ENCODE results near the gene PACRG.

The PACRG gene

DNA sequence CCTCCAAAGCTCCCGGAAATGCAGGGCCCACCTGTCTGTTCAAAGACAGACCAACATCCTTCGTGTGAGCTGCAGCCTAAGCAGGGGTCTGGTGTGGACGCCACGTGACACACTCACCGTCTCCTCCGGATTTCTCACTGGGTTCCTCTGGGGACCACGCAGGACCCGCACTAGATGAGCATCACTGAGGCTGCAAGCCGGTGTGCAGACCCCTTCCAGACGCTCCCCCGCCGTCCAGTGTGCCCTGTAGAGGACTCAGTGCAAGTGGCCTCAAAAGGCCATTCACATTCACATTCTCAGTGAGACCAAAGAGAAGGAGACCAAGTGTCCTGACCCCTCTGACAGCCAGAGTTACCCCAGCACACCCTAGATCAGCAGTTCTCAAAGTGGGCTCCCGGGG lies 595.5 kb downstream of the PACRG start:
- no peak for DNase-seq

DNA sequence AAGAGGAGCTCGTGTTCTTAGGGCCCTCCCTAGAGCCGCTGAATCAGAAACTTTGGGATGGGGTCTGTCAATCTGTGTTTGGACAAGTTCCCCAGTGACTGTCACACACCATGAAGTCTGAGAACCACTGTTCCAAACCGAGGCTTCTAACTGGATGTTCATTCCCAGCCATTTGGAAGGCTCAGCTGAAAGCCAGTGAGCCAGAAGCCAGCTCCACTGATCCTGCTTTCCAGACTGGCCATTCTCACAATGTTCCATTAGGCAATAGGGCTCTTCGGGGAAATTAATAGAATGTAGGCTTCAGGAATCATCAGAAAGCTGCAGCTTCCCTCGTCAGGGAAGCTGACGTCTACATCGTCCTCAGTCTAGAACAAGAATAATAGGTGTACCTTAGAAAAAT lies 595.9 kb downstream of the PACRG start:
- DNase-seq: no peak

DNA sequence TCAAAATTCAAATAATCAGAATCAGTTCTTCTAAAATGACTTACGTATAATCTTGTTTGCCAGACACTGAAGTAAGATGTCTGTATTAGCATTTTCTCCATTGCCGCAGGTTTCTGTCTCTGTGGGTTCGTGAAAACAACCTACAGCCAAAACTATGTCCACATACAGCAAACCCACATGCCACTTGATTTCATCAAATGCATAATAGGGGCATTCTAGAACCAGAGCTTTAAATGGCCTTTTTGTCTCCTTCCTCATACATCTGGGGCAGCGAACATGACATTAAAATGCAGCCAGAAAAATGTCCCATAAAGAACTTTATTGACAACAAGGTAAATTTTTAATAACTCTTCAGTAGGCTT lies 596.5 kb downstream of the PACRG start:
- no peak for DNase-seq

DNA sequence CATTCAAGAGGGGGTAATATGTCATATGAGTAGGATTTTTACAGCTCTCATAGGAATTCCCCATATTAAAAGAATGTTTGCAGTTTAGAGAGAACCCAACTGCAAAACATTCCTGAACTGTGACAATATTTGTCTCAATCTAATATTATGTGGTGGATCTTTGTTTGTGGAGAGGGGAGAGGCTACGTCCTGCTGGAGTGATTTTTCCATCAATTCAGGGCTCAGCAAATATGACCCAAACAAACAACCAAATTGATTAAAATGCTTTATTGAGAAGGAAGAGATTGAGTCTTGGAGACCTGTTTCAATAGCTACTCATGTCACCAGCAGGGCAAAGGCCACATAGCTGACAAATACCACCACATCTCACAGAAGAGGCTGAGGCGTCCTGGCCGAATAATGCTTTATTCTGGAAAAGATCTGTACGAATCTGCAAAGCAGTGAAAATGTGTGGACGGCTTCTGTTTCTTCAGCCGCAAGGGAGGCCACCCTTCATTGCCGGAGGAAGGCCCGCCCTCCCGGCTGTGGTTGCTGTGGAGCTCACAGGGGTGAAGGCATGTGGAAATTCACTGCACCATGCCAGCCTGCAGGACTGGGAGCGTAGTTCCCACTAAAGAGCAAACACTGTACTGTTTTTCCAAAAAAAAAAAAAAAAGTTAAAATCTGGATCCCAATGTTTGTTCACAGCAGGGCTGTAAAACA lies 597.1 kb downstream of the PACRG start:
- no peak for DNase-seq

DNA sequence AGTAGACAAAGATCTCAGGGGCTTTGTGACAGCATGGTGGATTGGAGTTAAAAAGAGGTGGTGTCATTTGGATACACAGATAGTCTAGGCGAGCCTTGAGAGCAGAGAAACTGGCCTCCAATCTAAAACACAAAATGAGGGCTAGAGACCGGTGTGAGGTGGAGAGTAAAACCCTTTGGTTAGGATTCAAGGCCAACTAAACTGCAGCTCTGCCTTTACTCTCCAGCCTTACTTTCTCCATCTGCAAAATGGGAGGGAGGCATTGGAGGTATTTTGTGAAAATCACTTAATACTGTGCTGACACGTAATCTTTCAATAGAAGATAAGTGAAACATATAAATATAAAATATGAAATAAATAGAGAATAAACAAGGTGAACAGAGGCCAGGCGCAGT lies 597.6 kb downstream of the PACRG start:
- no peak for DNase-seq

DNA sequence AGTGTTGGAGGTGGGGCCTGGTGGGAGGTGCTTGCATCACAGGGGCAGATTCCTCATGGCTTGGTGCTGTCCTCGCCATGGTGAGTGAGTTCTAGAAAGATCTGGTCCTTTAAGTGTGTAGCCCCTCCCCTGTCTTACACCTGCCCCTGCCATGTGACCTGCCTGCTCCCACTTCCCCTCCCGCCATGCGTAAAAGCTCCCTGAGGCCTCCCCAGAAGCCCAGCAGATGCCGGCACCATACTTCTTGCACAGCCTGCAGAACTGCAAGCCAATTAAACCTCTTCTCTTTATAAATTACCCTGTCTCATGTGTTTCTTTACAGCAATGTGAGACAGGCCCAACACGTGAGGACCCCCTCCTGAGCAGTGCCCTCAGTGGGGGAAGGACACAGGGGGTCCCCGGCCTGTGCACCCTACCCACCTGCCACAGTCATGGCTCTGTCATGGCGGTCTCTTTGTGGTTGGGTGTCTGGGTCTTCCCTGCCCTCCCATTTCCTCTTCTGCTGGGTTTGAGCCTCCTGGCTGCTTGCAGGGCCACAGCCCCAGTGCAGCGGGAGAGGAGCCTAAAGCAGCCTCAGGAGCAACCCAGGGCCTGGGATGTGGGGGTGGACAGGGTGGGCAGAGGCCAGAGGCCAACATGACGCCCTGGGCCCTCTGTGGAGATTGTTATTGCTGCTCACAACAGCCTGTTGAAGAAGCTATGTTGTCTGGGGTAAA lies 599.5 kb downstream of the PACRG start:
- no peak for DNase-seq

DNA sequence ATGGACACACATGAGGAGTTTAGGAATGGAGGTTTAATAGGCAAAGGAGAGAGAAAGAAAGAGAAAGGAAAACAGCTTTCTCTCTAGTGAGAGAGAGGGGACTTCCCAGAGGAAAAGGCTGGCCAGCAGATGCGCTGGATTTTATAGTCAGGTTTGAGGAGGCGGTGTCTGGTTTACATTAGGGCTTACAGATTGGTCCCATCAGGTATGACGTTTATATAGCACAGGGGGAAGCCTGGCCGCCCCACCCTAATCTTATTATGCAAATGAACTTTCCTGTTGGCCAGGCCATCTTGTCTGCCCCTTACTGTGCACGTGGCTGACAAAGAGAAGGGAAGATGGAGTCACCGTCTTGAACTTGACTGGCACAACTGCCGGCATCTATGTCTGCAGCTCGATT lies 600.1 kb downstream of the PACRG start:
- DNase-seq: no peak

DNA sequence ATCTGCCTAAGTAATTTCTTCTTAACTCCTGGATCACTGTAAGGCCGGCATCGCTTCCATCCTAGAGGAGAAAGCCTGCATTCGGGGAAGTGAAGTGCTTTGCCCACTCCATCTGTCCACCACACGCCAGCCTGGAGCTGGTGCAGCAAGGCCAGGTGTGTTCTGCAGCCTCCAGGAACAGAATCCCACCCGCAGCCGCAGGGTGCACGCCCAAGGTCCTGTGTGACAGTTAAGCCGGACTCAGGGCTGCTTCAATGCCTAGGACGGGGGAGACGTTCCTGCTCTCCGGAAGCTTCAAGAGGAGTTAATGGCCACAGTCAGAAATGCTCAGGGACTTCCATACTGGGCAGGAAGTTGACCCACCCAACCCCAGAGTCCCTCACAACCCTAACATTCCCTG lies 600.6 kb downstream of the PACRG start:
- no peak for DNase-seq

DNA sequence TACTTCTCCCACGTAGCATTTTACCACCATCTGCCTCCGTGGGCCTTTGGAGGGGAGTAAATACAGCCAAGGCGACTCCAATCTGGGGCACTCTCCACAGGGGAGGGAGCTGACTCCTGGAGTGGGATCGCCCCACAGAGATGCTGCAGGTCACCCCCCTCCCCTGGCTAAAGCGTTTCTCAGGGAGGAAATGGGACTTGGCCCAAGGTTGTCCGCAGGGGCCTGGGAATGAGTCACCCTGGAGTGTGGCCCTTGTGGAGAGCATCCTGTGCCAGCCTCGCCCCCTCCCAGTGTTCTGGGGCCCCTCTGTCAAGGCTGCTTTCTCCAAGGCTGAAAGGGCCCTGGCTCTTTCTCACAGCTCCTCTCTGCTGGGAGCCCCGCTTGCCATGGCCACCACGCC lies 602.2 kb downstream of the PACRG start:
- no peak for DNase-seq

DNA sequence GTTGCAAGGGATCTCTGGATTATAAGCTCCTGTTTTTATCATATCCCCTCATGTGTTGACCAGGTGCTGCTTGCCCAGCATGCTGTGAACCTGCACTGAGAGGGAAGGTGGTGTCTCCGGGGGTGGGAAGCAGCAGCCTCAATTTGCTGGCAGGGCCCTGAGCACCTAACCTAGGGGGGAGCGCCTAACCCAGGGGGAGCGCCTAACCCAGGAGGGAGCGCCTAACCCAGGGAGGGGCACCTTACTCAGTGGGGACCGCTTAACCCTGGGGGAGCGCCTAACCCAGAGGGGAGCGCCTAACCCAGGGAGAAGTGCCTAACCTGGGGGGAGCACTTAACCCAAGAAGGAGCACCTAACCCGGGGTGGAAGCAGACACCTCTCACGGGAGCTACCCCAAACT lies 603.5 kb downstream of the PACRG start:
- no peak for DNase-seq

DNA sequence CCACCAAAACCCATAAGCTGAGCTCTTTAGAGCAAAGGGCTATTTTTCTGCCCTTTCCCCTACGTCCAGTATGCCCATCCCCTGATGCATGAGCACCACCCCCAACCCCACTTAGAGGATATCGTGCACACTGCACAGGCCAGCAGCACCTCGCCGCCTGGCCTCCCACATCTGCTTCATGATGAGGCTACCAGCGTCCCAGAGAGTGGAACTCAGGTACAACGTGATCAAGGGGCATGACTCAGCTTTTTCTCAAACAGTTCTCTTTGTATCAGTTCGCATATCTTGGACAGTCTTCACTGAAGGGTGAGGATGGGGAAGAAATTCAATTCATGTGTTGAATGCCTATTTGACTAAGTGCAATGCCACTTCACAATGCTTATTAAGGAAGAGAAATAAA lies 604.8 kb downstream of the PACRG start:
- no peak for DNase-seq

DNA sequence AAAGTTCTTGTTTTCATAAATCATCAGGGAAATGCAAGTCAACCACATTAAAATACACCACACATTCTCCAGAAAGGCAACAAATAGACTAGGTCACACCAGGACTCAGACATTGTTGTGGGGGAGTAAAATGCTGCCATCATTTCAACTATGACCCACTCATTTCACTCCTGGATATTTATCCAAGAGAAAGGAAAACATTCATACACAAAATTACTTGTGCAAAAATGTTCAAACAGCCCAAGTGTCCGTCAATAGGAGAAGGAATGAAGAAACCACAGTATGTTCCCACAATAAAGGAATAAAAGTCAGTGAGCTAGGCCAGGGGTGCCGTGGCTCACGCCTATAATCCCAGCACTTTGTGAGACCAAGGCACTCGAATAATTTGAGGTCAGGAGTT lies 605.3 kb downstream of the PACRG start:
- no peak for DNase-seq

DNA sequence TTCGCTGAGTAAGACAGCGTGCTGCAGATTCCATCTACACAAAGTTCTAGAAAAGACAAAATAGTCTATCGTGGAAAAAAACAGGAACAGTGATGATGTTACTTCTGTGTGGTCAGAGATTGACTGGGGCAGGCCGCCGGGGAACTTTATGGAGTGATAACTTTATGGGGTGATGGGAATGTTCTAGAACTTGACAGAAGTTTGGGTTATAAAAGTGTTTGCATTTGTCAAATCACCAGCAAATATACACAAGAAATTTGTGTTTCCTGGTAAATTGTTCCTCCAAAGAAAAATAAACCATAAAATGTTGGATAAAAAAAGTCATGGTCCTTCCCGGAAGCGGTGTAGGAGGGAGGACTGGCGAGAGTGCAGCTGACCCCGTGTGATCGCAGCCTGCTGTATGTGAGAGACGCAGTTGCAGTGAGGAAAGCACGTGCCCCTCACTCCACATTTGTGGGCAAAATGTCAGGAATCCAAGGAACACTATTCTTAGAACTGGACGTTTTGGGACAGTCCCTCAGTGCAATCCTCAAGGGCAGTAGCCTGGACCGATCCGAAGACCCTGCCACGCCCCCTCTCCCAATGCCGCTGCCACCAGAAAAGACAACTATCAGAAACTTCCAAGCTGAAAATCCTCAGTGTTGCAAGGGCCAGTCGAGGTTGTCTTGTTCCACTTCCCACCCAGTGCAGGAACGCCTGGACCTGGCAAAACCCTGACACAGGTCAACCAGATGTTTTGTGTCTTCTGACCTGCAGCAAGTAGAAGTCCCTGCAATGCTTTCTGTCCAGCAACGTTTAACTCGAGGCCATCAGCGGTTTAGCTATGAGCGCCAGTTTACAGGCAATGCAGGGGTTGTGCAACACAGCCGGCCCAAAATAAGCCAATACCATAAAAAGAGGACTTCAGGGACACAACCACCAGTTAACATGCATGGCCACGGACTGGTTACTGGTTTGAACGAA lies 606.2 kb downstream of the PACRG start:
- no peak for DNase-seq

DNA sequence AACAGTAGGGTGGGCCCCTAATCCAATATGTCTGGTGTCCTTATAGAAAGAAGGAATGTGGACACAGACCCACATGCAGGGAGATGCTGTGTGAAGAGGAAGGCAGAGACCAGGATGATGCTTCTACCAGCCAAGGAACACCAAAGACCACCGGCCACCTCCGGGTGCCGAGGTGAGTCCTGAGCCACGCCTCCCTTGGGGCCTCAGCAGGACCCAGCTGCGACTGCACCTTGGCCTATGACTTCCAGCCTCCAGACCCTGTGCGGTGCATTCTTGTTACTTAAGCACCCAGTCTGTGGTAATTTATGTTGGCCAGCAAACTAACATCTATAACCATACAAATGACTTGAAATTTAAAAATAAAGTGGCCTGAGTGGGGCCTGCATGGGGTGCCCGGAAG lies 607.3 kb downstream of the PACRG start:
- DNase-seq: no peak

DNA sequence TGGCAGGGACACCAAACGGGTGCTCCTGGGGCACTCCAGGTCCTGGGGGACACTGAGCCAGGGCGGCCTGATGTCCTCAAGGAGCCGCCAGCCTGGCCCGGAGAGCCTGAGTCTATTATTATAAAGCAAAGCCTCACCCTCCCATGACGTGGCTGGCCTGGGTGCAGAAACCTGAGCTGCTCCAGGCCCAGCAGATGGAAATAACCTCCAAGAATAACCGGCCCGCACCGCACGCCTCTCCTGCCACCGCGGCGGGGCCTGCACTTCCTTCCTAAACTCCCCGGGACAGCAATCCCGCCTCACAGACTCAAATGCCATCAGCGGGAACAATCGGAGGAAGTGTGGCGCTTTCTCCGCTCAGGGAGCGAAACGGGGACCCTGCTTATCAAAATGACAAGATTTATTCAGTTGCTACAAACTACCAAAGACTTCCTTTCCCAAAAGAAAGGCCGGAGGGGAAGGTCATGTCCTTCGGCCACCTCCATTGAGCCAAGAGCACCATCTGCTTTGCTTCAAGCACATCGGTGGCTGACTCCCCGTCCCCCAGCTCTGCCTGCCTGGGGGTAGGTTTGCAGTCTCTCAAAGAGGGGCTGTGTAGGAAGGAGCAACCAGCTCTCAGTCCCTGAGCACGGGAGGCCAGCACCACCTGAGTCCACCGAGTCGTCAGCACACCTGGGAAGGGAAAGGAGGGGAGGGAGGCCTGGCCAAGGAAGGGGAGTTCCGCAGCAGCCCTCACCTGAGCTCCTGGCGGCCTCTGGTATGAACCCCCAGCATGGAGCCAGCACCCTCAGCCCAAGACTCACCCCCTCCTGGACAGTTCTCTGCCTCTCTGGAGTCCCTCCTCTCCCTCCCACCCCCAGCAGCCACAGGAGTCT lies 608.1 kb downstream of the PACRG start:
- DNase-seq: no peak

DNA sequence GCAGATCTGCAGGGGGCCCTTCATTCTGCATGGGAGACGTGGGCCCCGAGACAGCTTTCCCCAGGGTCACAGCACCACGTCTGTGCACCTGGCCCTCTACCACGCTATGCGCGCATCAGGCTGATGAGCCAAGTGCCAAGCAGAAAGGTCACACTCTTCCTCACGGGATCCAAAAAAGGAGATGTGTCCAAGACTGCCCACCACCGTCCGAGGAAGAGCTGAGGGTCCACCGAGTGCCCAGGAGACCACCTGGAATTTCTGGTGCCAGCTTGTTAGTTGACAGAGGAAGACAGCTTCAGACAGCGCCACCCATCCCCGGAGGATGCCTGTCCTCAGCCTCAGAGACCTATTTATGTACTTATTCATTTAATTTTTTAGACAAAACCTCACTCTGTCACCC lies 609.2 kb downstream of the PACRG start:
- no peak for DNase-seq

DNA sequence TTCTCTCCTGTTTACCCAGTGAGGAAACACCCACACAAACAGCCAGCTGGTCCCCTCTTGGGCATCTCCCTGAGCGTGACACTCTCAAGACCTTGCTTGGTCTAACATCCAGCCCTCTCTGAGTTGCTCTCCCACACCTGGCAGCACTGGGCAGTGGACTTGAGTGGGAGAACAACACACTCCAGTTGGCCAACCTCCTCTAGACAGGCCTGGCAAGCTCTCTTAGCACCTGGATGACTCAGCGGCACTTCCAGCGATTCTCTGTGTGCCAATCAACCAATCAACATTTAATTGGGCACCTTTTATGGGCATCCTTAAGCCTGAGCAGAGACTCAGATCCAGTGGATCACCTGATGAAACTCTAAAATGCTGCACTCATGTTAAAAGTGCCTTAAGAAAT lies 610.2 kb downstream of the PACRG start:
- no peak for DNase-seq

DNA sequence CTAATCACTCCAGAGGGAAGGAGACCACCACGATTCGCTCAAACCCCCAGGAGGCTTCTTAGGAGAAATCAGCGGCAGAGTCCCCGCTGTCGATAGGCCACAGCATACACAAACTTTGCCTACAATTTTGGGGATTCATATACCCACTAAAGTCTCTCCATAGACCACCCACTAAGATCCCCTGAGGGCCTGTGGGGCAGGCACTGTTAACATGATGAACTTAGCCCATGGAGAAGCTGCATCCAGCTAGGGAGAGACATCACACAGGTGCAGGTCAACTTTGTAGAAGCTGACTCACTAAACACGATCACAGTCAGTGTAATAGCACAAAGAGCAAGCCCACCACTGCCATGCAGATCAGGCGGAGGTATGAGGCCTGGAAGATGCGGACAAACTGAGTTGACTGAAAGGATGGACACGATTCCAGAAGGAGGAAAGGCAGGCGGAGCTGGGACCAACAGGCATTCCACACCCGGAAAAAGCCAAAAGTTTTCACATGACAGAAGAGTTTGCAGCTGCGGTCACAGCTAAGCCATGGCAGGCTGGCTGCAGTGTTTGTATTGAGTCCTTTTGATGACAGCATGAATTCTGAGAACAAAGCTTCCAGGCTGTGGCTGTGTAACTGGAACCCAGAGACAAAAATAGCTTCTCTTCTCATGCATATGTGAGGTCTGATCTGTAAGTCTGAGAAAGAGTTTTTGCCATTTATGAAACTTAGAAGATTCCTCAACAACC lies 611.1 kb downstream of the PACRG start:
- DNase-seq: no peak

DNA sequence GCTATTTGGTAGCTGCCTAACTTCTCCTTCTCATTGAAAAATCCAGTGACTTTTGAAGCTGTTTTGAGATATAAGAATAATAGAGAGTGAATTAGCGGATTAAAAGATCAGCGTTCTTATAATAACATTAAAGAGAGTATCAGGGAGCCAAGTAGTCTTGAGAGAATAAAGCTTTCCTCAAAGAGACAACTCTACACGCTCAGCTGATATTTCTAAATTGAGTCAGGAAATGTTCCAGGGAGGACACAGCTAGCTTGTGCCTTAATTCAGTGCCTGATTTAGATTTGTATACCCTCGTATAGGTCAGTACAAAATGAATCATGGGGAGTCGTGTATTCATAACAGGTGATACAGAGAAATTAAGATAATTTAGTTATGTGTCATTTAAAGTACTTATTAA lies 611.7 kb downstream of the PACRG start:
- DNase-seq: no peak

DNA sequence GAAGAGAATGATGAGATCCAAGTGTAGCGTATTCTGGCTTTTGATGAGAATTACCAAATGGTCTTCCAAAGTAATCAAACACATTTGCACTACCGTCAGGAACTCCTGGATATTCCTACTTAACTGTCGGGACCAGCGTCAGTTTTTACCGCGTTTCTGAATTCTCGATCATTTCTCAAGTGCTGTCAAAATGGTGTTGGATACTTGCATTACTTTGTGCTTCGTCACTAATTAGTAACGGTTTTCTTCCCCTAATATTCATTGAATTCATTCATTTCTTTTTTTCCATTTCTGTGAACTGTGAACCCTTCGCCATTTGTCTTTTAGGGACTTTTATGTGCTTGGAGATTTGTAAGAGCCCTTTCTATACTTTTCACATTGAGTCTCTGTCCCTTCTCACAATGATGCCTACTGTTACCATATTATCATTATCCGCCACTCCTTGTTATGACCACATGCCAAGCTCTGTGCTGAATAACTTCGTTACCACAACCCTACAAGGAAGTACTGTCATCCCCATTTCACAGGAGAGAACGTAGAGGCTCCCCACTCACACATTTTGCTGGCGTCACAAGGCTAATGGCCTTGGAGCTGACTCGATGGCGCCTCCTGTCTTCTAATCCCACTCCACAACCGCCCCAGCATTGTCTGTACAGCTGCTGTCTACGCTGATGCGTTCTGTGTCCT lies 612.6 kb downstream of the PACRG start:
- DNase-seq: no peak

All from NCI-H748 treated with DMSO at 0.1 percent for 48 hours (cell line).